Effector memory CD4-positive, alpha-beta T cell (primary cell): ENCODE results near the gene ITPKB.
"Not testable (repeated sequence)": the region's sequence is repeated elsewhere in the genome, so short reads cannot be mapped to it uniquely, and the experiment has no call there.

Experiments
- DNase-seq, 3 donors: peaks; one replicate each; pipeline ENCODE4 v3.0.0-alpha.2; 2020
- H3K27ac ChIP-seq: 2 replicates; pipeline ENCODE4 v1.7.0; 2013; ENCODE audit warnings: mild to moderate bottlenecking, low read length, moderate library complexity; ENCODE audit not compliant: insufficient read depth, poor library complexity, severe bottlenecking
- H3K27me3 ChIP-seq: replicated peaks from 2 replicates; pipeline ENCODE4 v1.7.0; 2013; ENCODE audit warnings: mild to moderate bottlenecking, low read length; ENCODE audit not compliant: insufficient read depth, control insufficient read depth, poor library complexity, severe bottlenecking
- H3K36me3 ChIP-seq: 2 replicates; pipeline ENCODE4 v1.7.0; 2013; ENCODE audit warnings: mild to moderate bottlenecking, low read length, moderate library complexity; ENCODE audit not compliant: control insufficient read depth, insufficient read depth
- H3K4me1 ChIP-seq: 2 replicates; pipeline ENCODE4 v1.7.0; 2013; ENCODE audit warnings: low read length, mild to moderate bottlenecking; ENCODE audit not compliant: control insufficient read depth, insufficient read depth, poor library complexity, severe bottlenecking
- H3K4me3 ChIP-seq: 2 replicates; pipeline ENCODE4 v1.7.0; 2013; ENCODE audit warnings: low read length, low read depth, mild to moderate bottlenecking; ENCODE audit not compliant: insufficient read depth, poor library complexity, severe bottlenecking
- H3K9me3 ChIP-seq: 2 replicates; pipeline ENCODE4 v1.7.0; 2013; ENCODE audit warnings: mild to moderate bottlenecking, low read length, moderate library complexity; ENCODE audit not compliant: control insufficient read depth

ITPKB gene

GRCh38 chr1:226778657-226779058 is 39.6 kb upstream of the ITPKB start:
- H3K36me3 ChIP-seq = no peaks in the 10 kb centered on the region
- H3K9me3 ChIP-seq = no peaks in the 10 kb centered on the region
- H3K27ac ChIP-seq = no peak overlapping the region
- no peaks in the 10 kb centered on the region for H3K4me1 ChIP-seq
- H3K27me3 ChIP-seq = no peaks in the 10 kb centered on the region
- no peak for DNase-seq
- no peak overlapping the region for H3K4me3 ChIP-seq

GRCh38 chr1:226776975-226777374 is 37.9 kb upstream of the ITPKB start:
- no peak overlapping the region for H3K27ac ChIP-seq
- no peak overlapping the region for H3K4me3 ChIP-seq
- no peaks in the 10 kb centered on the region for H3K9me3 ChIP-seq
- DNase-seq = no peak
- H3K27me3 ChIP-seq = no peaks in the 10 kb centered on the region
- H3K36me3 ChIP-seq = no peaks in the 10 kb centered on the region
- no peaks in the 10 kb centered on the region for H3K4me1 ChIP-seq

- Histone ChIP-seq H3K27ac (no peak overlapping the region), H3K4me3 (no peak overlapping the region), H3K9me3 (no peaks in the 10 kb centered on the region), H3K4me1 (no peaks in the 10 kb centered on the region), H3K36me3 (no peaks in the 10 kb centered on the region), H3K27me3 (no peaks in the 10 kb centered on the region)
- no peak for DNase-seq
Measured at GRCh38 chr1:226776066-226776465, 37.0 kb upstream of the ITPKB start.

- no peaks in the 10 kb centered on the region for H3K4me1 ChIP-seq
- no peak for DNase-seq
- H3K4me3 ChIP-seq = no peak overlapping the region
Measured at GRCh38 chr1:226772446-226773139, 33.5 kb upstream of the ITPKB start.

GRCh38 chr1:226767170-226767569 is 28.1 kb upstream of the ITPKB start:
- not testable (repeated sequence) for H3K9me3 ChIP-seq

More at GRCh38 chr1:226772446-226773139, 33.5 kb upstream of the ITPKB start:
- H3K27me3 ChIP-seq = no peaks in the 10 kb centered on the region
- no peaks in the 10 kb centered on the region for H3K36me3 ChIP-seq
- H3K9me3 ChIP-seq = no peaks in the 10 kb centered on the region
- H3K27ac ChIP-seq = no peak overlapping the region

GRCh38 chr1:226766565-226766964 is 27.5 kb upstream of the ITPKB start:
- no peak for DNase-seq
- Histone ChIP-seq H3K27ac (no peak overlapping the region), H3K9me3 (no peaks in the 10 kb centered on the region), H3K36me3 (no peaks in the 10 kb centered on the region), H3K4me3 (no peak overlapping the region), H3K4me1 (no peaks in the 10 kb centered on the region), H3K27me3 (no peaks in the 10 kb centered on the region)

More at GRCh38 chr1:226767170-226767569, 28.1 kb upstream of the ITPKB start:
- not testable (repeated sequence) for H3K27ac ChIP-seq, DNase-seq, H3K4me3 ChIP-seq, H3K4me1 ChIP-seq, H3K27me3 ChIP-seq, H3K36me3 ChIP-seq

- Histone ChIP-seq H3K27me3 (no peaks in the 10 kb centered on the region), H3K4me3 (no peak overlapping the region), H3K4me1 (no peaks in the 10 kb centered on the region), H3K9me3 (no peaks in the 10 kb centered on the region), H3K36me3 (no peaks in the 10 kb centered on the region), H3K27ac (no peak overlapping the region)
- DNase-seq = no peak
Measured at GRCh38 chr1:226764533-226764932, 25.5 kb upstream of the ITPKB start.

- Histone ChIP-seq H3K36me3 (no peaks in the 10 kb centered on the region), H3K4me3 (no peak overlapping the region), H3K27me3 (no peaks in the 10 kb centered on the region), H3K4me1 (no peaks in the 10 kb centered on the region), H3K27ac (no peak overlapping the region), H3K9me3 (no peaks in the 10 kb centered on the region)
- peak in 1 of 3 donors; percentile 2 for DNase-seq
Measured at GRCh38 chr1:226763905-226764264, 24.8 kb upstream of the ITPKB start.

GRCh38 chr1:226762988-226763904 is 24.2 kb upstream of the ITPKB start:
- Histone ChIP-seq H3K9me3 (no peaks in the 10 kb centered on the region), H3K36me3 (no peaks in the 10 kb centered on the region), H3K27ac (no peak overlapping the region), H3K27me3 (no peaks in the 10 kb centered on the region), H3K4me3 (no peak overlapping the region), H3K4me1 (no peaks in the 10 kb centered on the region)
- DNase-seq = no peak

GRCh38 chr1:226762055-226762454 is 23.0 kb upstream of the ITPKB start:
- H3K36me3 ChIP-seq = no peaks in the 10 kb centered on the region
- H3K27ac ChIP-seq = no peak overlapping the region
- no peak overlapping the region for H3K4me3 ChIP-seq
- H3K9me3 ChIP-seq = no peaks in the 10 kb centered on the region
- H3K4me1 ChIP-seq = no peaks in the 10 kb centered on the region
- no peak for DNase-seq
- H3K27me3 ChIP-seq = no peaks in the 10 kb centered on the region
